HS-27A (cell line): ENCODE measurements around the gene PRM3.

Experiments used
- DNase-seq: peaks from one replicate; pipeline ENCODE4 v3.0.0-alpha.2; 2012; ENCODE audit warnings: low read depth, missing footprints

Gene PRM3

GRCh38 chr16:11258553-11259492 lies 14.6 kb downstream of the PRM3 start:
- DNase-seq, result no peak

- DNase-seq, result peak; percentile 58
Measured at GRCh38 chr16:11257131-11257938, 16.1 kb downstream of the PRM3 start.

DNA sequence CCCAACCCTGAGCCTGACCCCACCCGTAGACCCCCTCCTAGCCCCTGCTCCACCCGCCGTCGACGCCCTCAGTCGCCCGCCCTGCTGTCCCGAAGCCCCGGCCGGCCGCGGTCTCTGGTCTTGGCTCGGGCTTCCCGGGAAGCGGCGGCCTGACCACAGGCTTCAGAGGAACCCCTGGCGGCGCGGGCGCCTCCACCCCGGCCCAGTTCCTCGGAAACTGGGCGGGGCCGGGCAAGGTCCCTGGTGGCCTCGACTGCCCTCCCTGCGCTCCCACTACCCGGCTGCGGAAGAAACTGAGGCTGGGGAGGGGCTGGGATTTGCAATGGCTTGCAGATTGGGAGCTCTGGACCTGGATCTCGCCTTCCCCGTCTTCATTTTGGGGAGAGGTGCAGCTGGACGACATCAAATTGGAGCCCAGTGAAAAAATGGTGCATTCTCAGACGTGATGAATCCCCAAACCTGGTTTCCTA lies 16.7 kb downstream of the PRM3 start:
- no peak for DNase-seq

DNA sequence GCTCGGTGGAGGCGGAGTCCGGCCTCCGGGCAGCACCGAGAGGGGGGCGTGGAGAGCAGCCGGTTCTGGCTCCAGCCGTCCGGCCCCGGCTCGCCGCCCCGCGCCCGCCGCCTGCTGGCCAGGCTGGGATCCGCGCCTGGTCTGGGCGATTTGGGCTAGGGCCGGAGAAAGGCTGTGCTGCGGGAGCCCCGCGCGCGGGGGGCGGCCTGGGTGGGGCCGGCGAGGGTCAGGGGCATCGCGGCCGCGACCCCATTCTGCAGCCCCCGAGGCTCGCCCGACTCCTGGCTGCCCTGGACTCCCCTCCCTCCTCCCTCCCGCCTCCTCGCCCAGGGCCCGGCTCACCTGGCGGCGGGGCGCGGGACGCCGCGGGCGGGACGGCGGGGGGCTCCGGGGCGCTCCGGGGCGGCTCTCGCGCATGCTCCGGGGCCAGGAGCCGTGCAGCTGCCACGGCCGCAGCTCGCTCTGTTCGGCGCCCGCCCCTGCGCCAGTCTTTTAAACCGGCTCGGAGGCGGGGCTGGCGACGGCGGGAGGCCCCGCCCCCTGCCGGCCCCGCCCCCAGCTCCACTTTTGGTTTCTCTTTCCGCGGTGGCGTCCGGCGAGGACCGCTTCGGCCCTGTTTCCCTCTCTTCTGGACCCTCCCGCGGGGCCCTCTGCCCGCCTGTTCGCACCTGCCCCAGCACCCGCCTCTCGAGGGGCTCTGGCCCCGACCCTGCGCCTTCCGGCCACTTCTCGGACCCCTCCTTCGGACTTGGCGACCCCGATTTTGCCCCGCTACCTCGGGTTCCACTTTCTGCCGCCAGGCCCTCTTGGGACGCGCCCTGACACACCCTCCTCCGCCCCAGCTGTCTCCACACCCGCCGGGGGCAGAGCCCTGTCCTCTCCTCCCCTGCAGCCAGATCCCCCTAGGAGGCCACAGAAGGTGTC lies 17.4 kb downstream of the PRM3 start, which contains the start of gene SOCS1:
Gene SOCS1 (minus strand): TSS at position 468 of the 924 bp plus-strand sequence. CDS start 726 bp downstream, outside the sequence.
- DNase-seq, result peak; percentile 53

DNA sequence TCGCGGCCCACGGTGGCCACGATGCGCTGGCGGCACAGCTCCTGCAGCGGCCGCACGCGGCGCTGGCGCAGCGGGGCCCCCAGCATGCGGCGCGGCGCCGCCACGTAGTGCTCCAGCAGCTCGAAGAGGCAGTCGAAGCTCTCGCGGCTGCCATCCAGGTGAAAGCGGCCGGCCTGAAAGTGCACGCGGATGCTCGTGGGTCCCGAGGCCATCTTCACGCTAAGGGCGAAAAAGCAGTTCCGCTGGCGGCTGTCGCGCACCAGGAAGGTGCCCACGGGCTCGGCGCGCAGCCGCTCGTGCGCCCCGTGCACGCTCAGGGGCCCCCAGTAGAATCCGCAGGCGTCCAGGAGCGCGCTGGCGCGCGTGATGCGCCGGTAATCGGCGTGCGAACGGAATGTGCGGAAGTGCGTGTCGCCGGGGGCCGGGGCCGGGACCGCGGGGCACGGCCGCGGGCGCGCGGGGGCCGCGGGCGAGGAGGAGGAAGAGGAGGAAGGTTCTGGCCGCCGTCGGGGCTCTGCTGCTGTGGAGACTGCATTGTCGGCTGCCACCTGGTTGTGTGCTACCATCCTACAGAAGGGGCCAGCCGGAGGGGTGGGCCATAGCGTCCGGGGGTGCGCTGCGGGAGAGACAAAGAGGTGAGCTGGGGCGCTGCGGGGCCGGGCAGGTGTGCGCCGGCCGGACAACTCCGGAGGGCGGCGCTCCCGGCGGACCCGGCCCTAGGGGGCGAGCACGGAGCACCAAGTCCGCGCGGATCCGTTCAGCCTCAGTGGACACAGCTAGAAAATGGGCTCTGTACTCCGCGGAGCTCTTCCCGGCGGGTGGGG lies 18.3 kb downstream of the PRM3 start:
- DNase-seq, result no peak

- DNase-seq, result no peak
Measured at GRCh38 chr16:11253995-11254912, 19.2 kb downstream of the PRM3 start.

- no peak for DNase-seq
Measured at GRCh38 chr16:11253009-11253994, 20.1 kb downstream of the PRM3 start.

DNA sequence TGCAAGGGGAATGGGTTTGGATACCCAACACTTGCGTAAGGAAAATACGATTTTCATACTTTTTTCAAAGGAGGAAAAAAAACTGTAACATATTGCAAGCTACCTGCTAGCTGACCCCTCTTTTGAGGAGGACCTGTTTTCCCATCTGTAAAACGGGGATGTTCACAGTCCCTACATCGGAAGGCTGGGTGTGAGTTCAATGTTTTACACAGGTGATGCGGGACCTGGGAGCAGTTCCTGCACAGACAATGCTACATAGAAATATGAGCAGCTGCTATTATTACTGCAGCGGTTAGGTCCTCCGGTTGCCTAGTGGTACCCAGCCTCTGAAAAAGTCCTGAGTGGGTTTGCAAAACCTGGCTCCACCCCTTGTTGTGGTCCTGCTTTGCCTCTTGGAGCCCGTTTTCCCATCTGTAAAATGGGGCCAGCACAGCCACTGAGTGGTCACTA lies 20.9 kb downstream of the PRM3 start:
- DNase-seq, result no peak

DNA sequence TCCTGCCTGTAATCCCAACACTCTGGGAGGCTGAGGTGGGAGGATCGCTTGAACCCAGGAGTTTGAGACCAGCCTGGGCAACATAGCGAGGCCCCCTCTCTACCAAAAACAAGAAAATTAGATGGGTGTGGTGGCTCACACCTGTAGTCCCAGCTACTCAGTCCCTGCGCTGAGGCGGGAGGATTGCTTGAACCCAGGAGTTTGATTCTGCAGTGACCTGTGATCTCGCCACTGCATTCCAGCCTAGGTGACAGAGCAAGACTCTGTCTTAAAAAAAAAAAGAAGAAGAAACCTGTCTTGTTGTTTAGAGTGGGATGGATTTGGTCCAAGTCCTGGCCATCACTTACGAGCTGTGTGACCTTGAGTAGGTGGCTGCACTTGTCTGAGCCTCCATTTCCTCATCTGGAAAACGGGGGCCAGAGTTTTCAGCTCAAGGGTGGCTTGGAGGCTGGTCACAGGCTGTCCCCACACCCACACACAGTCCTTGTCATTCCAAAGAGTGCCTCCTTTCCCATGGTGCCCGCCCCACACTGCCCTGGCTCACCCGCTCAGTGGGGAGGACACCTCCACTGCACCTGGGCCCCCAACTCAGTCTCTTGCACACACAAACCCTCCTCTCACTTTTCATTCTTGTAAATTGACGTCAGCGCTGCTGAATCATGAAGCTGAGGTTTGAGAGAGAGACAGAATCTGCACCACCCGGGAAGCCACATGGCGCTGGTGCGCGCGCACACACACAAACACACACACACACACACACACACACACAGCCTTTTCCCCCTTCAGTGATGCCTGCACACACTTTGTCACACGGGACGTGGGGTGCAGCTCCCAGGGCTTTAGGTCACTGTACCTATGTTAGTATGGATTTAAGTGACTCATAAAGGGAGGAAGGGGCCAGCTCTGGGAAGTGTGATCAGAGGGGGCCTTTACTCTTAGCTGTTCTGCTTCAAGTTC lies 21.6 kb downstream of the PRM3 start:
- no peak for DNase-seq

DNA sequence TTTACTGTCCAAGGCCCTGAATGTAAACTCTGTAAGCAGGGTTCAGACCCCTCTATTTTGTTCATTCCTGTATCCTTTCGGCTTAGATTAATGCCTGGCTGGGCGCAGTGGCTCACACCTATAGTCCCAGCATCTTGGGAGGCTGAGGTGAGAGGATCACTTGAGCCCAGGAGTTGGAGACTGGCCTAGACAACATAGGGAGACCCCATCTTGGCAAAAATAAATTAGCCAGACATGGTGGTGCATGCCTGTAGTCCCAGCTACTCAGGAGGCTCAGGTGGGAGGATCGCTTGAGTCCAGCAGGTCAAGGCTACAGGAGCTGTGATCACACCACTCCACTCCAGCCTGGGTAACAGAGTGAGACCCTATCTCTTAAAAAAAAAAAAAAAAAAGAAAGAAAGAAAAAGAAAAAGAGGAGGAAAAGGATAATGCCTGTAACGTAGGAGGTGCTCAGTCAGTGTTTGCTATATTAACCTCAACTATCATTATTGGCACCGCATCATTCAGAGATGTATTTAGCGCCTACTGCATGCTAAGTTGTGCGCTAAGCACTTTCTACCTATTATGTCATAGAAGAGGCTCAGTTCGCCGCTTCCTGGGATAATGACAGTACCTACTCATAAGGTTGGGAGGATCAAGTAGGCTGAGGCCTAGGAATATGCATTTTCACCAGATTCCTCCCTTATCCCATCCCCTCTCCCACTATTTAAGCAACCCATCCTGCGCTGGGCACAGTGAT lies 22.5 kb downstream of the PRM3 start:
- DNase-seq, result no peak

GRCh38 chr16:11250091-11250785 lies 23.2 kb downstream of the PRM3 start:
- DNase-seq, result no peak

DNA sequence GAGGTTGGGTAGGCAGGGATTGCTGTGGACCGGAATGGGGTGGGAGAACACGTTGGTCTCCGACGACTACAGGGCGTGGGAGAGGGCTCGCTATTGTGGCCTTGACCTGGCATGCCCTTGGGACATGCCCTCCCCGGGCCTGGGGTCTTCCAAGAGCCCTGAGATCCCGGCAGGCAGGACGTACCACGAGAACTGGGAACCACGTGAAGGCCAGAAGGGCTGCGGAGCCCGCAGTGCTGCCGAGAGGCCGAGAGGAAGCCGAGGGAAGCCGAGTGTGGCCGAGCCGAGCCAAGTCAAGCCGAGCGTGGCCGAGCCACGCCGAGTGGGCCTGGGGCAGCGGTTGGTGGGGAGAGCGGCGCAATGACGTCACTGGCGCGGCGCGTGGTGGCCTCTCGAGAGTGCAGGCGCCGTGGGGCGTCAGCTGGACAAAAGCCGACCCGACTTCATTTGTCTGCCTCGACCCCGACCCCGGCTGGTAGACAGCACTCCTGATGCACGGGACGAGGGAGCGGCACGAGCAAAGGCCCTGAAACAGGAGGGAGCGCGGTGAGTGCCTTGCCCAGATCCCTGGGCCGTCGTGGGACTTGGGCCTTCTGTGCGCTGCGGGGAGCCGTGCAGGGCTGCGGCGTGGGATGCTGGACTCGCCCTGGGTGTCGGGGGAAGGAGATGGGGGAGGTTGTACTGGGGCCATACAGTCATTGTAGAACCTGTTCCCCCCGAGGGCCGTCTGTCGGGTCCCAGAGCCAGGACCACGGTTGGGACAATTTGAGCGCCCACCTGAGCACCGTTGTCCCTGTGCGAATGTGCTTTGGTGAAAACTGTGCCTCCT lies 24.0 kb downstream of the PRM3 start:
- no peak for DNase-seq

DNA sequence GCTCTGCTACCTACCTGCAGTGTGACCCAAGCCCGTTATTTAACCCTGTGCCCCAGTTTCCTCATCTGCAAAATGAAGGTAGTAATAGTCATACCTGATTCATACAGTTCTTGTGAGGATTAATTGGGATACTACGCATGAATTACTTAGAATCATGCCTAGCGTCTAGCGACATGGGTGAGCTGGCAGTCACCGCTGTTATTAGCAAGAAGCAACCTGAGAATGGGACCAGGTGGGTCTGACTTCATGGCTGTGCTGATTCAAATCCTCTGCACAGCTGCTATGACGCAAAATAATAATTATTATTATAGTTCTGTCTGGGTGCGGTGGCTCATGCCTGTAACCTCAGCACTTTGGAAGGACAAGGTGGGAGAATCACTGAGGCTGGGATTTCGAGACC lies 25.3 kb downstream of the PRM3 start:
- DNase-seq, result no peak

DNA sequence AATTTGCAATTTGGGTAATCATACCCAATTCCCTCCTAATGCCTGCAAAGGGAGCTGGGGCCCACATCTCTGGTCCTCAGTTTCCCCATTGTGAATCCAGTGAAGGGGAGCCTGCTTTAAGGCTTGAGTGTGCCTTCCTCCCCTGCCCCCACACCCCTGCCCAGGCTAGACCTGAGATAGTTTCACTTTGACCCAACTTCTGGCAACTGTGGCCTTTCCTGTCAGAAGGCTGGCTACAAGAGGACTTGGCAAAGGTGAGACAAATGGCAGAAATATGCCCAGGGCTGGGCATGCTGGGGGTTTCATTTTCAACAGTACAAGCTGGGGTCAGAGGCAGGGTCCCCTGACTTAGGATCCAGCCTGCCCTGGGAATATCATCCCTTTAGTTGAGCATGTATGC lies 27.4 kb downstream of the PRM3 start:
- DNase-seq, result no peak

DNA sequence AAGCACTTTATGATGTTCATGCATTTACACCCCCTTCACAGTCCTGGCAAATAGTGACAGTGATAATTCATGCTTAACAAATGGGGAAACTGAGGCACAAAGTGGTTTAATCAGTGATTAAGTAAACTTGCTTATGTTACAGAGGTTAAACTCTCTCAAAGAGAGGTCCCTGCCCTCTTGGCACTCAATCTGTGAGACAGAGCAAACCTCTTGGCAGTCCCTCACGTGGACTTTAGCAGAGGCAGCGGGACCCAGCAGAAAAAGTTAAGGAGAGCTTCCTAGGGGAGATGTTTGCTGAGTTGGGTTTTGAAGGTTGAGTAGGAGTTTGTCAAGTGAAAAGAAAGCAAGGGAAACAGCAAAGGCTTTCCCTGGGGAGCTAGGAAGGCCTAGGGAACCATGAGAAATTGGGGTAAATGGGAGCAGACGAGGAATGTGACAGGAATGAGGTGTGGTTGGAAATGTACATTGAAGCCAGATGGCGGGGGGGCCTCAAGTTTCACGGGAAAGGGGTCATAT lies 28.1 kb downstream of the PRM3 start:
- no peak for DNase-seq
